Trophoblast cell (in vitro differentiated cells and primary cell): ENCODE data around the gene KRT6C.

Experiments
- DNase-seq, 2 donors: peaks; one replicate each; pipeline ENCODE4 v3.0.0-alpha.2; 2016
- H2AFZ ChIP-seq: 2 replicates; pipeline ENCODE4 v1.6.1; 2013; ENCODE audit warnings: low read length, moderate library complexity, mild to moderate bottlenecking; ENCODE audit not compliant: insufficient read depth, poor library complexity
- H2AK5ac ChIP-seq: 2 replicates; pipeline ENCODE4 v1.6.1; 2013; ENCODE audit warnings: mild to moderate bottlenecking, low read length
- H2BK120ac ChIP-seq: 2 replicates; pipeline ENCODE4 v1.6.1; 2013; ENCODE audit warnings: low read length, mild to moderate bottlenecking, moderate library complexity; ENCODE audit not compliant: insufficient read depth, poor library complexity
- H2BK12ac ChIP-seq: 2 replicates; pipeline ENCODE4 v1.6.1; 2013; ENCODE audit warnings: mild to moderate bottlenecking, low read length, moderate library complexity
- H2BK5ac ChIP-seq: 2 replicates; pipeline ENCODE4 v1.6.1; 2013; ENCODE audit warnings: low read length, low read depth, moderate library complexity, mild to moderate bottlenecking; ENCODE audit not compliant: poor library complexity
- H3K14ac ChIP-seq: 2 replicates; pipeline ENCODE4 v1.6.1; 2013; ENCODE audit warnings: mild to moderate bottlenecking, low read length
- H3K18ac ChIP-seq: 2 replicates; pipeline ENCODE4 v1.6.1; 2013; ENCODE audit warnings: mild to moderate bottlenecking, low read length
- H3K23ac ChIP-seq: 2 replicates; pipeline ENCODE4 v1.6.1; 2013; ENCODE audit warnings: low read length
- H3K27ac ChIP-seq: 2 replicates; pipeline ENCODE4 v1.5.1; 2013; ENCODE audit warnings: low read depth, mild to moderate bottlenecking, inconsistent platforms, low read length, moderate library complexity
- H3K27me3 ChIP-seq: 2 replicates; pipeline ENCODE4 v1.6.1; 2013; ENCODE audit warnings: inconsistent platforms, mild to moderate bottlenecking, low read length, moderate library complexity; ENCODE audit not compliant: insufficient read depth
- H3K36me3 ChIP-seq, 2 experiments: 1 replicate in 1 of 2; 2 replicates in 1 of 2; pipeline ENCODE4 v1.6.1; 2013; ENCODE audit warnings: low read length in 2 of 2, mild to moderate bottlenecking in 2 of 2, moderate library complexity in 1 of 2; ENCODE audit not compliant: insufficient read depth in 2 of 2, control insufficient read depth in 1 of 2
- H3K4ac ChIP-seq: 2 replicates; pipeline ENCODE4 v1.6.1; 2013; ENCODE audit warnings: low read depth, mild to moderate bottlenecking, low read length, moderate library complexity
- H3K4me1 ChIP-seq, 2 experiments: 1 replicate in 1 of 2; 2 replicates in 1 of 2; pipeline ENCODE4 v1.6.1; 2013; ENCODE audit warnings: low read length in 2 of 2, mild to moderate bottlenecking in 2 of 2, moderate library complexity in 1 of 2; ENCODE audit not compliant: insufficient read depth in 2 of 2, control insufficient read depth in 1 of 2
- H3K4me2 ChIP-seq: 2 replicates; pipeline ENCODE4 v1.6.1; 2013; ENCODE audit warnings: inconsistent platforms, mild to moderate bottlenecking, low read length, moderate library complexity
- H3K4me3 ChIP-seq: 2 replicates; pipeline ENCODE4 v1.5.1; 2013; ENCODE audit warnings: mild to moderate bottlenecking, low read depth, low read length, inconsistent platforms
- H3K79me1 ChIP-seq: one replicate; pipeline ENCODE4 v1.6.1; 2013; ENCODE audit warnings: low read length
- H3K79me2 ChIP-seq: 2 replicates; pipeline ENCODE4 v1.6.1; 2013; ENCODE audit warnings: low read length, mild to moderate bottlenecking; ENCODE audit not compliant: control insufficient read depth, insufficient read depth, poor library complexity
- H3K9ac ChIP-seq: 2 replicates; pipeline ENCODE4 v1.6.1; 2013; ENCODE audit warnings: mild to moderate bottlenecking, low read length
- H3K9me3 ChIP-seq: 2 replicates; pipeline ENCODE4 v1.6.1; 2013; ENCODE audit warnings: low read depth, mild to moderate bottlenecking, control low read depth, inconsistent platforms, low read length; ENCODE audit not compliant: insufficient read depth
- H4K12ac ChIP-seq: 2 replicates; pipeline ENCODE4 v1.6.1; 2013; ENCODE audit warnings: low read depth, mild to moderate bottlenecking, low read length, moderate library complexity
- H4K8ac ChIP-seq: 2 replicates; pipeline ENCODE4 v1.6.1; 2013; ENCODE audit warnings: low read depth, mild to moderate bottlenecking, low read length, moderate library complexity
- H4K91ac ChIP-seq: one replicate; pipeline ENCODE4 v1.6.1; 2013; ENCODE audit warnings: low read depth, mild to moderate bottlenecking, low read length, moderate library complexity
- WGBS: extraction: QIAGEN DNeasy Blood & Tissue Kit; methylation state at CpG from one replicate; pipeline ENCODE4 v1.1.7; 2013; ENCODE audit warnings: missing lambda C conversion rate; ENCODE audit not compliant: insufficient read length, insufficient coverage; ENCODE audit errors: extremely low coverage; 5-methylcytosine and 5-hydroxymethylcytosine counted together

The KRT6C gene

GRCh38 chr12:52443966-52444365, 29.6 kb downstream of the KRT6C start:
- no peak overlapping the region for H3K9ac ChIP-seq
- no peaks in the 10 kb centered on the region for H3K79me2 ChIP-seq
- no peak overlapping the region for H4K12ac ChIP-seq
- H3K4me3 ChIP-seq: no peak overlapping the region
- H3K4me2 ChIP-seq: no peak overlapping the region
- H3K9me3 ChIP-seq: peaks cover 3% of the 10 kb centered on the region
- no peak overlapping the region for H3K23ac ChIP-seq
- no peak overlapping the region for H4K8ac ChIP-seq
- H2BK12ac ChIP-seq: no peak overlapping the region
- no peaks in the 10 kb centered on the region for H3K27me3 ChIP-seq
- H2BK120ac ChIP-seq: no peak overlapping the region
- H3K27ac ChIP-seq: no peak overlapping the region
- peak; percentile 59 to 73 for DNase-seq
- no peak overlapping the region for H3K4ac ChIP-seq
- H3K36me3 ChIP-seq: no peaks in the 10 kb centered on the region
- H3K14ac ChIP-seq: no peak overlapping the region
- peaks cover 25% of the 10 kb centered on the region for H3K79me1 ChIP-seq
- no peak overlapping the region for H2AK5ac ChIP-seq
- H2AFZ ChIP-seq: no peak overlapping the region
- H4K91ac ChIP-seq: peak overlapping the region; percentile 40
- H3K18ac ChIP-seq: no peak overlapping the region
- H3K4me1 ChIP-seq: peaks cover 14 to 31% of the 10 kb centered on the region in 2 experiments
- H2BK5ac ChIP-seq: no peak overlapping the region
- no CpG with 5 or more reads among the region's 3 CpGs for WGBS

DNA sequence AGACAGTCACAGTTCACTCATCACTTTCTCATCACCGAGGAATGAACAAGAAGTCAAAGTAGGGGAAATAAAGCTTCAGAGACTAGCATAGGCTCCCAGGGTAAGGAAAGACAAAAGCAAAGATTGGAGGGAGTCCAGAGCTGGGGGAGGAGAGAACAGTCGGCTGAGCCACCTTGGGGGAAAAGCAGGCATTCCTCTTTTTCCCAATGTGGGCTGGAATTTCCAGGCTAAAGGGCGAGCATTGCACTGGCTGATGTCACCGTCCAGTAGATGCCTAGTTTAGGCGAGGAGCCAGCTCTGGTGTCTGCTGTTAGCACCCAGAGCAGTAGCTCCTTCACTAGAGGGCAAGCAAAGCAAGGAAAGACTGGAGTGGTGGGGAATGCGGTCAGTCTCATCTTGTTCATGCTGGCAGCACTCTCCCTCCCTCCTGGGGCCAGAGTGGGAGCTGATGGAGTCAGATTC, 31.0 kb downstream of the KRT6C start:
- peak overlapping the region; percentile 85 for H3K27ac ChIP-seq
- H3K23ac ChIP-seq: no peak overlapping the region
- H3K4me1 ChIP-seq: peaks cover 17 to 39% of the 10 kb centered on the region in 2 experiments
- no peak overlapping the region for H3K18ac ChIP-seq
- no peak overlapping the region for H4K8ac ChIP-seq
- peak; percentile 98 for DNase-seq
- H3K14ac ChIP-seq: no peak overlapping the region
- H2BK120ac ChIP-seq: peak overlapping the region; percentile 95
- H2BK5ac ChIP-seq: no peak overlapping the region
- no peak overlapping the region for H4K91ac ChIP-seq
- no peak overlapping the region for H3K9ac ChIP-seq
- no peak overlapping the region for H2AK5ac ChIP-seq
- no peak overlapping the region for H2BK12ac ChIP-seq
- H3K79me2 ChIP-seq: no peaks in the 10 kb centered on the region
- H3K9me3 ChIP-seq: peaks cover 3% of the 10 kb centered on the region
- no peak overlapping the region for H4K12ac ChIP-seq
- H3K4ac ChIP-seq: no peak overlapping the region
- WGBS: no CpG with 5 or more reads among the region's 6 CpGs
- H3K36me3 ChIP-seq: no peaks in the 10 kb centered on the region
- no peak overlapping the region for H3K4me3 ChIP-seq
- H3K79me1 ChIP-seq: peaks cover 34% of the 10 kb centered on the region
- no peaks in the 10 kb centered on the region for H3K27me3 ChIP-seq
- H2AFZ ChIP-seq: no peak overlapping the region
- H3K4me2 ChIP-seq: peak overlapping the region; percentile 9

GRCh38 chr12:52441320-52441911, 32.2 kb downstream of the KRT6C start:
- Histone ChIP-seq H3K4me2 (no peak overlapping the region), H2AK5ac (no peak overlapping the region), H2BK120ac (peak overlapping the region; percentile 9), H3K27me3 (no peaks in the 10 kb centered on the region), H3K79me2 (peaks cover 2% of the 10 kb centered on the region), H3K9me3 (peaks cover 2% of the 10 kb centered on the region), H2AFZ (no peak overlapping the region), H2BK12ac (no peak overlapping the region), H4K91ac (peak overlapping the region; percentile 7), H3K79me1 (peaks cover 41% of the 10 kb centered on the region), H3K4me1 (peaks cover 25 to 47% of the 10 kb centered on the region in 2 experiments), H3K14ac (no peak overlapping the region), H4K12ac (no peak overlapping the region), H3K9ac (no peak overlapping the region), H3K18ac (no peak overlapping the region), H4K8ac (no peak overlapping the region), H2BK5ac (peak overlapping the region; percentile 35), H3K36me3 (no peaks in the 10 kb centered on the region), H3K27ac (peak overlapping the region; percentile 85), H3K23ac (no peak overlapping the region), H3K4me3 (no peak overlapping the region), H3K4ac (no peak overlapping the region)
- peak; percentile 66 to 82 for DNase-seq
- no CpG with 5 or more reads among the region's 9 CpGs for WGBS

DNA sequence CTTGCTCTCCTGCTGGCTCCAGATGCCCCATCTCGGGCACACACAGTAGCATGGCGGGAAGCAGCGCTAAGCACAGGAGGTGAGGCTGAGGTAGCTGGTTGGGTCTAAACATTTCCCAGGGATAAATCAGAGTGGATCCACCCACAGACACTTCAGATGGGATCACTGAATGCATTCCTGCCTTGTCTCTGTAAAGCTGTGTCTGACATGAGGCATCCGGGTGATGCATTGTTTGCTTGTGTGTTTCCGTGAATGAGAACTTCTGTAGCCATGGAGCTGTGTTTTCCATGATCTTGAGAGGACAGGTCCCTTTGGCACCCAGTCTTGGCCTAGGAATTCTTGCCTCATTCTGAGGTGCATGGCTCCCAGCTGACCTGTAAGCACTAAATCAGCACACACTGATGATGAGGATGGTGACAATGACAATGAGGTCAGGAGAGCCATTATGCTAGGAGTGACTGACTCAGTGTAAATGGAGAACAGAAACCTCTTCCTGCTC, 32.7 kb downstream of the KRT6C start:
- peak overlapping the region; percentile 29 for H3K14ac ChIP-seq
- H4K91ac ChIP-seq: peak overlapping the region; percentile 92
- peaks cover 47% of the 10 kb centered on the region for H3K79me1 ChIP-seq
- H3K27me3 ChIP-seq: no peaks in the 10 kb centered on the region
- no peak overlapping the region for H3K23ac ChIP-seq
- no peak overlapping the region for H2AFZ ChIP-seq
- peaks cover 2% of the 10 kb centered on the region for H3K79me2 ChIP-seq
- no peak overlapping the region for H4K12ac ChIP-seq
- H3K4me1 ChIP-seq: peaks cover 30 to 52% of the 10 kb centered on the region in 2 experiments
- no CpG with 5 or more reads among the region's 5 CpGs for WGBS
- H3K4me2 ChIP-seq: no peak overlapping the region
- H2AK5ac ChIP-seq: peak overlapping the region; percentile 24
- peak overlapping the region; percentile 0 for H2BK12ac ChIP-seq
- peak overlapping the region; percentile 35 for H2BK5ac ChIP-seq
- H3K18ac ChIP-seq: no peak overlapping the region
- H3K27ac ChIP-seq: peak overlapping the region; percentile 85
- no peak overlapping the region for H3K4me3 ChIP-seq
- no peak overlapping the region for H3K4ac ChIP-seq
- H3K36me3 ChIP-seq: no peaks in the 10 kb centered on the region
- H3K9ac ChIP-seq: no peak overlapping the region
- H4K8ac ChIP-seq: peak overlapping the region; percentile 0
- peak overlapping the region; percentile 9 for H2BK120ac ChIP-seq
- H3K9me3 ChIP-seq: peaks cover 2% of the 10 kb centered on the region
- DNase-seq: peak; percentile 90 to 95
